Stimulated activated CD4-positive, alpha-beta T cell treated with anti-CD3 and anti-CD28 coated beads, TNF-alpha, amount 100 ng/mL, for 24 hours (primary cell): Measurements from ENCODE around the gene INO80B.
"Not testable (repeated sequence)": the region's sequence is repeated elsewhere in the genome, so short reads cannot be mapped to it uniquely, and the experiment has no call there.

Source experiments
- DNase-seq, 3 experiments: peaks; one replicate each; pipeline ENCODE4 v3.0.0-alpha.2; 2020; ENCODE audit warnings: low read depth in 3 of 3

The INO80B gene

DNA sequence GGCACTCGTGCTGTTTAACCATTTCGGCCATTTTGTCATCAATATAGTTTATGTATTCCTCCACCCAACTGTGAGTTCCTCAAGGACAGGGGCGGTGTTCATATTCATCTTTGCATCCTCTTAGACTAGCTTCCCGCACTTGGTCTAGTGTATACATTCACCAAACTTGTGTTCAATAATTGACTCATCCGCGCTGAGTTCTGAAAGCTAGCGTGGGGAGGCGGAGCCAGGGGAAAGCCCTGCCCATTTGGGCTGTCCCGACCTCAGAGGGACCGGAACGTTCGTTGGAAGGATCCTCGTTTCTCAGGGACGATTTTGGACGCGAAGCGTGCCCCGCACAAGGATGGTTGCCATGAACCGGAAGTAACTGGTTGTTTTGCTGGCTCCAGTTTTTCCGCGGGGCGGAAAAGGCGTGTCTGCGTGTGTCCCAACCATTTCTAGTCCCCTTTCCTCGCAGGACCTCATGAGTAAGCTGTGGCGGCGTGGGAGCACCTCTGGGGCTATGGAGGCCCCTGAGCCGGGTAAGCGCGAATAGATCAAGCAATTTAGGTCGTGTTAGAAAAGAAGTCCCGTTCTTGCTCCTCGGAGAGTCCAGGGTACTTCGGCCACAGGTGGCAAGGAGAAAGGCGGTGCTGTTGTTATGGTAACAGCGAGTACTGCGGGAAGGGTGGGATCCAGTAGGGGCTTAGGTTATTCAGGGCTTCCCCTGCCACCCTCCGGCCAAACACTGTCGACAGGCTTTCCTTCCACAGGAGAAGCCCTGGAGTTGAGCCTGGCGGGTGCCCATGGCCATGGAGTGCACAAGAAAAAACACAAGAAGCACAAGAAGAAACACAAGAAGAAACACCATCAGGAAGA lies at the start of gene INO80B:
Gene INO80B, plus strand, starts transcription at position 434 of the 858 bp plus-strand sequence. Its CDS starts 30 bp downstream, at position 464.
- DNase-seq, result peak; percentile 94 to 98 (median 96)

DNA sequence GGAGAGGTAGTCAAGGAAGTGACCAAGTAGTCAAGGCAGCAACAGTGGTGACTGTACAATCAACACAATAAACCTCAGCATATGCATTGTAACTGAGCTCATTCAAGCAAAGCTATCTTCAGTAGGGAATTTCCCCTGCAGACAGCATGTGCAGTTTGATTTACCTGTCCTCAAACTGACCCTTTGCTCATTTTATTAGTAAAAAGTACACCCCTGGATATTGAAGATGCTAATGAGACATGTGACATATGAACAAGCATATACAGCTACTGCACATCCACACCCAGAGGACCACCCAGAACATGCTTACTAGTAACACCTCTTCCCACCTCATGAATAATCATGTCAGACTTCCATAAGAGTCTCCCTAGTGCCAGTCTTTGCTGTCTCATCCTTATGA lies 48.9 kb upstream of the INO80B start:
- DNase-seq, result no peak

DNA sequence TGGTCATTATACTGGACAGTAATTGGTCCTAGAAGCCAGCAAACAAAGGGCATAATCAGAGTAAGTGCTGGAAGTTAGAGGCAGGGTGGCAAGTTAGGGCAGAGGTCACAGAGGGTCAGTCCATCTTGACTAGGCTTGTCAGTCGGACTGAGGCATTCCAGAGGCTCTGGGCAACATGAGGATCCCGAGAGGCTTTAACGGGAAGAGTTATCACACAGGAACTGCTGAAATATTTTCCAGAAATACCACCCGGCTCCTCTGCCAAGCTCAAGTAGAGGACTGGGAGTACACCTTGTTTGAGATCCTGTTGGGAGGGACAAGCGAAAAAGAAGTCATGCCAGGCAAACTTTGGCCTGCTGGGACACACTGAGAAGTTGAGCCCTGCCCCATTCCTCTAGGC lies 47.2 kb upstream of the INO80B start:
- DNase-seq, result no peak

- no peak for DNase-seq
Observed at GRCh38 chr2:74413001-74413698, 41.7 kb upstream of the INO80B start.

DNA sequence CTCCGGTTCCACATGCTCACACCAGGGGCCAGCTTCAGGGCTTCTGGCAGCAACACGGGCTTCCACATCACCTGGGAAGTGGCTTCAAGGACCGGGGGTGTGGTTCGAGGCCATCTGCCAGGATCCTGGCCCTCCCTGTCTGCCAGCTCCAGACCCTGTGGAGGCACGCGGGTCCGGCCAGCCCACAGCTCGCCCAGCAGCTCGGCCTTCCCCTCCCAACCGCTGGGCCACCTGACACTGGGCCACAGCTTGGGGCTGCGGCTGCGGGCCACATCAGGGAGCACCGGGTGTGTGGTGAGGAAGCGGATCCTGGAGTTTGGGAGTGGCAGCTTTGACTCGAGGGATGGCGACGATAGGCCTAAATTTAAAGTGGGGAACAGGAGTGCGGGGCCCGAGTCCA lies 40.4 kb upstream of the INO80B start:
- DNase-seq, result no peak

DNA sequence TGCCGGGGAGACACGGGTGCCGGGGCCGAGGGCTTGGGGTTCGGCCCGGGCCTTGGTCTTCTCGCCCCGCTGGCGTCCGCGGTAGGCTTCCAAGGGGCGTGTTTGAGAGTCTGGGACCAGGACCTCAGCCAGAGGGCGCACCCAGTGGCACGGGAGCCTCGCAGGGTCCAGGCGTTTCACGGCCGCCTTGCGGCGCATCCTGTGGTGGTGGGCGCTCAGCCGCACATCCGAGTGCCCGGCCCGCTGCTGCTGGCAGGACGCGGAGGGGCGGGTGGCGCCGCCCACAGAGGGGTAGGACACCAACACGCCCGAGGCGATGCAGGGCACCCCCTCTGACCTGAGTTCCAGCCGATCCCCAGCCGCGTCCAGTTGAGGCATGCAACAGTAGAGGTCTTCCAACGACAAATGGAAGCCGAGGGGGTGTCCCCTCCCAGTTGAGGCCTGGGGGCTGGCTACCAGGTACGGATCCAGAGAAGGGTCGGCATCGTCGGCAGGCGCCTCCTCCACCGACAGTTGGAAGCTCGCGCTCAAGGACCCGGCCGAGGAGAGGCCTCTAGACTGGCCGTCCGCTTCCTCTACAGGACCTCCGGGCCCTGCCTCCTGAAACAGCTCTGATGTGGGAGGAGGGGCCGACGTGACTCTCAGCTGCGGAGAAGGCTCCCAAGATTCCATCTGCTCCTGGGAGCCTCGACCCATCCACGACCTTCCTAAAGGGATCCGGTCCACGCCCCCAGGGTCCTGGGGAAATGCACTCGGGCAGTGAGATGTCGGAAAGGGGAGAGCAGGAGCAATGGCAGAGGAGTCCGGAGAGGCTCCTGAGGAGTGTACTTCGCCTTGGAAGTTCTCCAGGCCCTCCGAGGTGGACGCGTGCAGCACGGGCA lies 39.8 kb upstream of the INO80B start:
- DNase-seq, result no peak

- no peak for DNase-seq
Observed at GRCh38 chr2:74415762-74416395, 39.0 kb upstream of the INO80B start.

- no peak for DNase-seq
Observed at GRCh38 chr2:74416778-74417177, 38.1 kb upstream of the INO80B start.

DNA sequence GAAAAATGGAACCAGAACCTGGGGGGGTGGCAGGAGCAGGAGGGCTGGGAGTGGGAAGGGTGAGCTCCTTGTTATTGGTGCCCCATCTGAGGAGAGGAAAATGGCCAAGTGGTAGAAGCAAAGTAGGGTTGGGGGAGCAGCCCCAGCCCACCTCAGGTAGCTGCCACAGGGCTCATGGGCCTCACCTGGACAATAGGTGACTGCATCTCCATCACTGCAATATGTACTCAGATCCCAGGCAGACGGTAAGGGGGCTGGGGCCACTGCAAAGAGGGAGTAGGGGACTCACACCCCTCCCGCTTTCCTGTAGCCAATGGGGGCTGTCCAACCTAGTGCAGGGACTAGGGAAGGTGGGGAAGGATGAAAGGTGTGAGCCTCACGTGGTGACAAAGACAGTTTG lies 37.7 kb upstream of the INO80B start:
- no peak for DNase-seq

- DNase-seq, result no peak
Observed at GRCh38 chr2:74417763-74418162, 37.1 kb upstream of the INO80B start.

DNA sequence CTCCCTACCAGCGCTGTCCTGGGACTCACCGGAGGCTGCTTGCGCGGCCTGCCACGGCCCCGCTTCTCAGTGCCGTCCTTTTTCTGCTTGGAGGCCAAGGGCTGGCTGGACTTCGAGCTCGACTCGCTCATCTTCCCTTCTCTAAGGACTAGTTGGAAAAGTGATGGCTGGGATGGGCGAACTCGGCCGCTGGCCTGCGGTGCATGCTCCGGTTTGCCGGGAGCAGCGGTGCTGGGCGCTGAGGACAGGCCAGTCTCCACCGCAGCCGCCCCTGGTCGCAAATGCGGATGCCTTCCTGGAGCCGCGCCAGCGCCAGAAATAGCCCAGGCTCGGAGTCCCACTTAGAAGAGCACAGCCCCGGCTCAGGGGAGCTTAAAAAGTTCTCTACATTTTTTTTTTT lies 36.6 kb upstream of the INO80B start:
- DNase-seq, result no peak

DNA sequence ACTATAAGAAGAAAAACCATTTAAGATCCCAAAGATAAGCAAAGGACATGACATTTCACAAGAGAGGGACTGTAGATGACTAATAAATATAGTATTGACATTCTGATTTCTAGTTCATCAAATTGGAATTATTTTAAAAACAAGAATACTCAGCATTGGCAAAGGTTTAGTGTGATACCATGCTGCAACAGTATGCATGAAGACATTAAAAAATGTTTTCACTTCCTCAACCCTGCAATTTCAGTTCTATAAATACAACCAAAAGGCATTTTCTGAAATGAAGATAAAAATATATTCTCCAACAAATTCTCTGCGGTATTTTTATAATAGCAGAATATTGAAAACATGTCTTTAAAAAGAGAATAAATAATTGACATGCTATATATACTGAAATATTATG lies 35.5 kb upstream of the INO80B start:
- no peak for DNase-seq

GRCh38 chr2:74420006-74420405 lies 34.9 kb upstream of the INO80B start:
- no peak for DNase-seq

GRCh38 chr2:74420443-74421103 lies 34.3 kb upstream of the INO80B start:
- not testable (repeated sequence) for DNase-seq

DNA sequence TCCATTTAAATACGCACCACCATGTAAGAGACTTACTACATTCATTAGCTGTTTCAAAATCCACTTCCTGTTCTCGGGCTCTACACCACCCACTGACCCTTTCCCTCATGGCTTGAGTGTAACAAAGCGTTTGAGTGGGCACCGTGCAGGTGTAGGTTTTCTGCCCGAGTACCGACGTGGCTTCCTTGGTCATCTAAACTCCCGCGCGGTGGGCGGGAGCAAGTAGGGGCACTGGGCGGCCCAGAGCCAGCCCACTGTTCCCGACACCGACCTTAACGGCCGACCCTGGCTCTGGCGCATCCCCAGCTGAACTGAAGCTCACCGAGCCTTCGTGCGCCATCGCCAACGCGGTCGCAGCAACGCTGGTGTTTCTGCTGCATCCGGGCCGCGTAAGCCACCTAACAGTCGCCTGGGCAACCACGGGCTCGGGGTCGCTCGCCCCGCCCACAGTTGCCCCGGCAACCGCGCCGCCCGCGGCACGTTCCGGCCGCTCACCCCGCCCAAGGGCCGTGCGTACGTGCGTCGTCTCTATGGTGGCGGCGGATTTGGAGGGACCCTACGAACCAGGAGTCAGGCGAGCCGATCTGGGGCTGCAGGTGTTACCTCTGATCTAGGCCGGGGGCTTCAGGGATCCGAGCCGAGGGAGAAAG lies 33.5 kb upstream of the INO80B start, which contains the start of the genes C2orf81 and WDR54:
Gene C2orf81, minus strand, starts transcription at position 399 of the 650 bp plus-strand sequence. Its CDS starts 59 bp downstream, at position 340.
Gene WDR54, plus strand, starts transcription at position 510 of the 650 bp plus-strand sequence. CDS start 424 bp downstream, outside the sequence.
- DNase-seq, result peak; percentile 86 to 95 (median 92)

DNA sequence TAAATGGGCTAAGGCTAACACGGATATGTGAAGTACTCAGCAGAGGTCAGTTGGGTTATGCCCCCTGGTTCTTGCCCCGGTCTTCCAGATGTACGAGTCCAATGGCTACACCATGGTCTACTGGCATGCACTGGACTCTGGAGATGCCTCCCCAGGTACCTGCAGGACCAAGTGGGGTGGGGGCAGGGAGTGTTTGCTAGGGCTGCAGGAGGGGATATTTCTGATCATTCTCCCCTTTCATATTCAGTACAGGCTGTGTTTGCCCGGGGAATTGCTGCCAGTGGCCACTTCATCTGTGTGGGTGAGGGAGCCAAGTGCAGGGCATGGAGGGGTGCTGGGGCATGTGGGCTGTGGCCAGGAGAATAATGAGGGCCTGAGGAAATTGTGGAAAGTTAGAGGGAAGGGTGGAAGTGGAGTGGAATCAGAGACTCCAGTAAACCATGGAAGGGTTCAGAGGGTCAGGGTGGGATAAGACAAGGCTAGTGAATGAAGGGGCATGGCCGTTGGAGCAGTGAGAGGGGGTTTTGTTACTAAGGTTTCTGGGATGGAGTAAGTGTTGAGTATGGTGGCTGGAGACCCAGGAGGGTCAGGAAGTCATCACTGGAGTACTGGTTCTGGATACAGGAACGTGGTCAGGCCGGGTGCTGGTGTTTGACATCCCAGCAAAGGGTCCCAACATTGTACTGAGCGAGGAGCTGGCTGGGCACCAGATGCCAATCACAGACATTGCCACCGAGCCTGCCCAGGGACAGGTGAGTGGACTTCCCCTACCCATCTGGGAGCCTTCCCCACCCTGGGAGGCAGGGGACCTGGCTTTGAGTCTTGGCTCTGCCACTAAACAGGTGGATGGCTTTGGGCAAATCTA lies 31.4 kb upstream of the INO80B start:
- DNase-seq, result no peak

- no peak for DNase-seq
Observed at GRCh38 chr2:74424139-74424992, 30.5 kb upstream of the INO80B start.

- DNase-seq, result no peak
Observed at GRCh38 chr2:74424995-74425406, 29.9 kb upstream of the INO80B start.
